HCT116 (cell line): ENCODE results near the gene FCF1.

Experiments used
- CTCF ChIP-seq, 3 experiments: fragments of 200-600 bp in 1 of 3; sonication (generic) in 1 of 3; IDR thresholded peaks in 2 of 3; conservative IDR thresholded peaks in 1 of 3; 2 replicates each; pipeline ENCODE4 v1.5.1; 2012 to 2017; ENCODE audit warnings: low read depth in 2 of 3, low read length in 2 of 3, antibody characterized with exemption in 1 of 3, borderline replicate concordance in 1 of 3, control low read depth in 1 of 3, mild to moderate bottlenecking in 1 of 3, mixed read lengths in 1 of 3, mixed run types in 1 of 3, moderate library complexity in 1 of 3; ENCODE audit not compliant: insufficient read depth in 1 of 3
- FOSL1 ChIP-seq: IDR thresholded peaks from 2 replicates; pipeline ENCODE4 v1.6.1; 2012; ENCODE audit warnings: low read depth
- SIN3A ChIP-seq: IDR thresholded peaks from 2 replicates; pipeline ENCODE4 v1.6.1; 2012; ENCODE audit warnings: low read depth
- TCF7L2 ChIP-seq: IDR thresholded peaks from 2 replicates; pipeline ENCODE4 v1.7.0; 2011; ENCODE audit warnings: borderline replicate concordance, inconsistent platforms; ENCODE audit not compliant: insufficient read depth, insufficient read length; ENCODE audit errors: extremely low read depth
- YY1 ChIP-seq: IDR thresholded peaks from 2 replicates; pipeline ENCODE4 v1.6.1; 2011; ENCODE audit warnings: low read length, low read depth, moderate library complexity, mild to moderate bottlenecking; ENCODE audit not compliant: insufficient replicate concordance; ENCODE audit errors: extremely low read depth

- TF ChIP-seq CTCF (IDR thresholded peaks at IDR 0.05 in 2 of 3, conservative IDR thresholded peaks at IDR 0.05 in 1 of 3; ENCODE audit: borderline replicate concordance in 1 of 3, insufficient read depth in 1 of 3, low read depth in 2 of 3, low read length in 2 of 3) (no peak), YY1 (no peak), TCF7L2 (no peak), SIN3A (no peak), FOSL1 (no peak)
Measured at GRCh38 chr14:74702293-74702692, 10.7 kb upstream of the FCF1 start.
